Duodenal mucosa (tissue), 2 donors: ENCODE measurements around the gene YJEFN3.
A peak's percentile ranks its signal among the peaks of the same experiment; 100 is the strongest.

Experiments used
- H3K27ac ChIP-seq: one replicate; pipeline ENCODE4 v1.7.0; 2013; ENCODE audit warnings: low read depth, low read length
- H3K27me3 ChIP-seq, 2 donors: one replicate each; pipeline ENCODE4 v1.7.0; 2013; ENCODE audit warnings: low read length in 2 of 2, control low read depth in 1 of 2; ENCODE audit not compliant: insufficient read depth in 2 of 2, control insufficient read depth in 1 of 2
- H3K36me3 ChIP-seq, 2 donors: one replicate each; pipeline ENCODE4 v1.7.0; 2013; ENCODE audit warnings: low read length in 2 of 2, control low read depth in 1 of 2; ENCODE audit not compliant: insufficient read depth in 2 of 2, control insufficient read depth in 1 of 2
- H3K4me1 ChIP-seq, 2 donors: one replicate each; pipeline ENCODE4 v1.7.0; 2013; ENCODE audit warnings: low read length in 2 of 2, control low read depth in 1 of 2; ENCODE audit not compliant: insufficient read depth in 2 of 2, control insufficient read depth in 1 of 2
- H3K4me3 ChIP-seq, 2 donors: one replicate each; pipeline ENCODE4 v1.7.0; 2013; ENCODE audit warnings: low read length in 2 of 2, low read depth in 1 of 2
- H3K9ac ChIP-seq, 2 donors: one replicate each; pipeline ENCODE4 v1.7.0; 2013; ENCODE audit warnings: low read length in 2 of 2, low read depth in 1 of 2
- H3K9me3 ChIP-seq, 2 donors: one replicate each; pipeline ENCODE4 v1.7.0; 2013; ENCODE audit warnings: low read length in 2 of 2, control low read depth in 1 of 2; ENCODE audit not compliant: control insufficient read depth in 1 of 2

The YJEFN3 gene

DNA sequence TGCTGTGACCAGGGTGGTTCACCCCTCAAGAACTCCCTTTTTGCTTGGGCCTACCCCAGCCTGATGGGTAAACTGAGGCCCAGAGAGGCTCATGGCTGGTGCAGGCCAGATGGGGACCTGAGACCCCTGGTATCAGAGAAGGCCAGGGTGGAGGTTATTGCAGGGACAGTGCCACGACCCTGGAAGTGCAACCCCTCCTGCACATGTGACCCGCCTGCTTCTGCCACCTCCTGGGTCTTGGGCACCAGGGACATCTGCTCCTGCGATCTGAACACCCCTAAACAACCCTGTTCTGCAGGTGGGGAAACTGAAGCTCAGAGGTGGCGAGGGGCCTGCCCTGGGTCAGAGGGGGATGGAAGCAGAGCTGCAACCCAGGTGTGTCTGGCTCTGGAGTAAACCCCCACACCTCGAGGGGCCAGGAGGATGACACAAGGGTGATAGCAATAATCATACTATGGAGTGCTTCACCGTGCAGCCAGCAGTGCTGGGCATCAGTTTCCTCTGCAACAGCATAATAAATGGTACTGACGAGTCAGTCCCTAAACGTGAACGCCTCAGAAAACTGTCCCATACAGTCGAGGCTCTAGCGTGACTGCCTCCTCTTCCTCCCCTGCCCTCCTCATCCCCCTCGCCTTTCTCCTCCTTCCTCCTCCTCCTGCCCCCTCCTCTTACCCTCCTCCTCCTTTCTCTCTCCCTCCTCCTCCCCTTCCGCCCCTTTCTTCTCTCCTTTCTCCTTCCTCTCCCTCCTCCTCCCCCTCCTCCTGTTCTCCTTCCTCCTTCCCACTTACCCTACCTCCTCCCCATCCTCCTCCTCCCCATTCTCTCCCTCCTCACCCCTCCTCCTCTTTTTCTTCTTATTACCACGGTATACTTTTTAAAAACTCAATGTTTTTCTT is 4.3 kb downstream of the YJEFN3 start:
- H3K9me3 ChIP-seq: no peaks in the 10 kb centered on the region
- peaks cover 0 to 3% of the 10 kb centered on the region in 2 donors for H3K4me1 ChIP-seq
- no peak overlapping the region for H3K9ac ChIP-seq
- peaks cover 6 to 8% of the 10 kb centered on the region in 2 donors for H3K27me3 ChIP-seq
- no peak overlapping the region for H3K4me3 ChIP-seq
- no peak overlapping the region for H3K27ac ChIP-seq
- H3K36me3 ChIP-seq: peaks cover 0 to 12% of the 10 kb centered on the region in 2 donors

GRCh38 chr19:19533841-19534240 is 5.1 kb downstream of the YJEFN3 start:
- peaks cover 12 to 15% of the 10 kb centered on the region in 2 donors for H3K27me3 ChIP-seq
- H3K4me1 ChIP-seq: peaks cover 4 to 11% of the 10 kb centered on the region in 2 donors
- no peak overlapping the region for H3K9ac ChIP-seq
- no peak overlapping the region for H3K4me3 ChIP-seq
- peaks cover 0 to 7% of the 10 kb centered on the region in 2 donors for H3K36me3 ChIP-seq
- no peak overlapping the region for H3K27ac ChIP-seq
- no peaks in the 10 kb centered on the region for H3K9me3 ChIP-seq

- no peak overlapping the region for H3K27ac ChIP-seq
- H3K9ac ChIP-seq: no peak overlapping the region
- H3K27me3 ChIP-seq: peaks cover 17 to 18% of the 10 kb centered on the region in 2 donors
- H3K36me3 ChIP-seq: no peaks in the 10 kb centered on the region
- no peaks in the 10 kb centered on the region for H3K9me3 ChIP-seq
- H3K4me1 ChIP-seq: peaks cover 6 to 11% of the 10 kb centered on the region in 2 donors
- H3K4me3 ChIP-seq: no peak overlapping the region
These were observed 6.0 kb downstream of the YJEFN3 start for GRCh38 chr19:19534556-19535265.

- Histone ChIP-seq H3K27me3 (peaks cover 17 to 19% of the 10 kb centered on the region in 2 donors), H3K9ac (no peak overlapping the region), H3K27ac (no peak overlapping the region), H3K9me3 (no peaks in the 10 kb centered on the region), H3K36me3 (no peaks in the 10 kb centered on the region), H3K4me3 (no peak overlapping the region), H3K4me1 (peaks cover 6 to 11% of the 10 kb centered on the region in 2 donors)
These were observed 6.8 kb downstream of the YJEFN3 start for GRCh38 chr19:19535311-19536191.

- no peak overlapping the region for H3K27ac ChIP-seq
- no peaks in the 10 kb centered on the region for H3K9me3 ChIP-seq
- peaks cover 6 to 18% of the 10 kb centered on the region in 2 donors for H3K4me1 ChIP-seq
- peak overlapping the region in 1 of 2 donors; percentile 48 for H3K4me3 ChIP-seq
- H3K9ac ChIP-seq: no peak overlapping the region
- peaks cover 17 to 32% of the 10 kb centered on the region in 2 donors for H3K27me3 ChIP-seq
- H3K36me3 ChIP-seq: no peaks in the 10 kb centered on the region
These were observed 8.7 kb downstream of the YJEFN3 start for GRCh38 chr19:19537075-19538048.

- Histone ChIP-seq H3K4me3 (peak within 1 kb of the TSS; percentile 29 to 48), H3K4me1 (peaks cover 6 to 18% of the 10 kb centered on the region in 2 donors), H3K27ac (no peak within 1 kb of the TSS), H3K9me3 (no peaks in the 10 kb centered on the region), H3K36me3 (no peaks in the 10 kb centered on the region), H3K27me3 (peaks cover 17 to 35% of the 10 kb centered on the region in 2 donors), H3K9ac (no peak within 1 kb of the TSS)
These were observed 9.5 kb downstream of the YJEFN3 start, which contains the start of gene CILP2 for GRCh38 chr19:19538061-19538784. TSS of gene CILP2 (plus strand) at chr19:19538265. CDS start at chr19:19538350, 85 bp downstream.

DNA sequence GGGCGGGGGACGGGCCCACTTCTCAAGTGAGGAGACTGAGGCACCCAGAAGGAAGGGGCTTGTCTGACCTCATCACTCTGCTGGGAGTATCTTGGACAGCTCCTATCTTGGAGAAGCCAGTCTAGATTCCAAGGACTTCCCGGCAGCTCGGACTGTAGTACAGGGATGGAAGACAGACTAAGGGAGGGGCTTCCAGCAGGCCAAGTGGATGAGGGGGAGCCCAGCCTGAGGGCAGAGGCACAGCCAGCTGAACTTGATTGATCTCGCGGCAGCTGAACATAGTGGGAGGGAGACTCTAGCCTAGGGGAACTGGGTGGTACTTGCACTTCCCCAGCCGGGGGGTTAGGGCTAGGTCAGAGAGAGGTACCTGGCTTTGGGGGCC is 10.1 kb downstream of the YJEFN3 start:
- no peak overlapping the region for H3K4me3 ChIP-seq
- no peak overlapping the region for H3K9ac ChIP-seq
- H3K27ac ChIP-seq: no peak overlapping the region
- H3K27me3 ChIP-seq: peaks cover 17 to 35% of the 10 kb centered on the region in 2 donors
- no peaks in the 10 kb centered on the region for H3K9me3 ChIP-seq
- H3K4me1 ChIP-seq: peaks cover 6 to 18% of the 10 kb centered on the region in 2 donors
- H3K36me3 ChIP-seq: no peaks in the 10 kb centered on the region

DNA sequence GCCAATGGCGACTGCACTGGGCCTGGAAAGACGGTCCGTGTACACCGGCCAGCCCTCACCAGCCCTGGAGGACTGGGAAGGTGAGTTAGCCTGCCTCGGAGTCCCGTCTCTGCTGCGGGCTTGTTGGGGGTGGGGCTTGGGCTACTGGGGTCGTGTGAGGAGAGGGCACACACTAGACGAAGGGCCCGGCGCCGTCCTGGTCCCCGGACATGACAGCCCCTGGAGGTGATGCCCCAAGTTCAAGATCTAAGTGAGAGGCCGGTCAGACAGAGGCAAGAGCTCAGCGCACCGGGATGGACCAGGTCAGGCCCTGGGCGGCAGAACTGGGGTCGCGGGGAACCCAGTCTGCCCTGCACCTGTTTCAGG is 11.0 kb downstream of the YJEFN3 start:
- Histone ChIP-seq H3K27me3 (peaks cover 17 to 35% of the 10 kb centered on the region in 2 donors), H3K9me3 (no peaks in the 10 kb centered on the region), H3K4me3 (no peak overlapping the region), H3K27ac (no peak overlapping the region), H3K4me1 (peaks cover 6 to 18% of the 10 kb centered on the region in 2 donors), H3K9ac (no peak overlapping the region), H3K36me3 (no peaks in the 10 kb centered on the region)
